ENCODE results near the gene USP4.

DNA sequence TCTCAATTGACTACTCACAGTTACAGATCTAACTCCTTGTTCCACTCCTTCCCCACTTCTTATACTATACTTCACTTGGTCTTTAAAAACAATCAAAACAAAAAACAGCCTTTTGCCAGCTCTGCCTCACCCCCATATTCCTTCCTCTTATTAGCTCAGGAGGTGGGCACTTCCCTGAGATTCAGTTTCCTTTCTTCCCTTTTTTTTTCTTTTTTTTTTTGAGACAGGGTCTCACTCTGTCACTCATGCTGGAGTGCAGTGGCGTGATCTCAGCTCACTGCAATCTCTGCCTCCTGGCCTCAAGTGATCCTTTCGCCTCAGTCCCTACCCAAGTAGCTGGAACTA is 69.7 kb downstream of the USP4 start:
- TF ChIP-seq, protein P1, sequence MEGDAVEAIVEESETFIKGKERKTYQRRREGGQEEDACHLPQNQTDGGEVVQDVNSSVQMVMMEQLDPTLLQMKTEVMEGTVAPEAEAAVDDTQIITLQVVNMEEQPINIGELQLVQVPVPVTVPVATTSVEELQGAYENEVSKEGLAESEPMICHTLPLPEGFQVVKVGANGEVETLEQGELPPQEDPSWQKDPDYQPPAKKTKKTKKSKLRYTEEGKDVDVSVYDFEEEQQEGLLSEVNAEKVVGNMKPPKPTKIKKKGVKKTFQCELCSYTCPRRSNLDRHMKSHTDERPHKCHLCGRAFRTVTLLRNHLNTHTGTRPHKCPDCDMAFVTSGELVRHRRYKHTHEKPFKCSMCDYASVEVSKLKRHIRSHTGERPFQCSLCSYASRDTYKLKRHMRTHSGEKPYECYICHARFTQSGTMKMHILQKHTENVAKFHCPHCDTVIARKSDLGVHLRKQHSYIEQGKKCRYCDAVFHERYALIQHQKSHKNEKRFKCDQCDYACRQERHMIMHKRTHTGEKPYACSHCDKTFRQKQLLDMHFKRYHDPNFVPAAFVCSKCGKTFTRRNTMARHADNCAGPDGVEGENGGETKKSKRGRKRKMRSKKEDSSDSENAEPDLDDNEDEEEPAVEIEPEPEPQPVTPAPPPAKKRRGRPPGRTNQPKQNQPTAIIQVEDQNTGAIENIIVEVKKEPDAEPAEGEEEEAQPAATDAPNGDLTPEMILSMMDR (IDR thresholded peaks at IDR 0.05) = no peak
- TF ChIP-seq POLR2A (IDR thresholded peaks at IDR 0.05) (no peak), POLR2AphosphoS5 (IDR thresholded peaks at IDR 0.05) (no peak), EP300 (IDR thresholded peaks at IDR 0.05) (no peak)
